ENCODE results near the gene DCLK1.

DCLK1 gene

DNA sequence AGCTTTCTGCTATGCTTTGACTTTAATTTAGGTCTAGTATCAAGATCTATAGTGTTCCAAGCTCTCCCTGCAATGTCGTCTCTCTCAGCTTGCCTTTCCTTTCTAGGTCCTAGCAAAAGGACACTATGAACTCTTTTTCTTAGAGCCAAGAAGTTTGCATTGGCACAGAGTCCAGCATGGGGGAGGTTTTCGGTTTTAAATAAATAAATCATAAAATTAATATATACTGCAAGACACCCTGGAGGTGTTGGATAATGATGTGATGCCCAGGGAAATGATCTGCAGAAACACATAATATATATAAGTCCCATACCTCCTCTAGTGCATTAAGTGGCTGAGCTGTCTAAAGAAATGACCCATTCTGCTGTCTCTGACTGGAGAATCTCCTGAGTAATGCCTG, 338.3 kb downstream of the DCLK1 start:
- Mint-ChIP-seq H3K27ac (no peak overlapping the region), H3K27me3 (no peaks in the 10 kb centered on the region), H3K4me1 (ENCODE audit: low read depth in 2 of 2) (no peaks in the 10 kb centered on the region), H3K4me3 (no peak overlapping the region), H3K36me3 (ENCODE audit: insufficient read depth) (peaks cover 3% of the 10 kb centered on the region), H3K9me3 (peaks cover 7 to 10% of the 10 kb centered on the region in 2 donors)
- ATAC-seq (replicated peaks) (no peak), DNase-seq (no peak)

GRCh38 chr13:35792021-35792420, 339.2 kb downstream of the DCLK1 start:
- Mint-ChIP-seq H3K4me3 (no peak overlapping the region), H3K36me3 (ENCODE audit: insufficient read depth) (peaks cover 2% of the 10 kb centered on the region), H3K9me3 (peaks cover 7 to 10% of the 10 kb centered on the region in 2 donors), H3K27me3 (no peaks in the 10 kb centered on the region), H3K27ac (no peak overlapping the region), H3K4me1 (ENCODE audit: low read depth in 2 of 2) (no peaks in the 10 kb centered on the region)
- DNase-seq (no peak), ATAC-seq (replicated peaks) (no peak)

DNA sequence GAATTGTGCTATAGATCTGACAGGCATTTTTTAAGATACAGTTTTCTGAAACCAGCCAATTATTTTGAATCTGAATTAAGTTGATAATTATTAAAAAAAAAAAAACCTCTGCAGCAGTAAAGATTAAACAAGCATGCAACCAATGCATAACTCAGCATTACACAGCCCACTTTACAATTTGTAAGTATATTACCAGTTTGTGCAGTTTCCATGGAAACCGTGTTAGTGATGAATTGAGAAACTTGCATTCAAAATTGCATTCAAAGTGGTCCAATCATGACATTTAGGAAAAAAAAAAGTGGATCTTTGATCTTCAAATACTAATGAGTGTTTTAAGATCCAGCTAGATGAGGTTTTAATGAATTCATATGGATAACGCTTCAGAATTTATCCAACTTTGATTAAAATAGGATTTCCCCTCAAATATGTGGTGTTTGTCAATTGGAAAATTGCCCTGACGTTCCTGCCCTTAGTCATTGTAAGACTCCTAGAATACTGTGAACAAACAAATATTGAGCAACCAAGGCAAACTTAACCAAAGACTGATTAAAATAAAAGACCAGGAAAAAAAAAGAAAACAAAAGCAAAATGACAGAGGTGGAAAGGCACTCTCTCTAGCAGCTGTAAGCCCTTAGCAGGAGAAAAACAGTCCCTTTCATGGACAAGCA, 339.9 kb downstream of the DCLK1 start:
- peaks cover 7 to 8% of the 10 kb centered on the region in 2 donors for H3K9me3 Mint-ChIP-seq
- DNase-seq (no peak), ATAC-seq (replicated peaks) (no peak)
- H3K27me3 Mint-ChIP-seq = no peaks in the 10 kb centered on the region
- H3K4me3 Mint-ChIP-seq = no peak overlapping the region
- no peak overlapping the region for H3K27ac Mint-ChIP-seq
- H3K36me3 Mint-ChIP-seq (ENCODE audit: insufficient read depth) = no peaks in the 10 kb centered on the region
- H3K4me1 Mint-ChIP-seq (ENCODE audit: low read depth in 2 of 2) = no peaks in the 10 kb centered on the region

- DNase-seq (no peak), ATAC-seq (replicated peaks) (no peak)
Measured at GRCh38 chr13:35789335-35790165, 341.6 kb downstream of the DCLK1 start.

DNA sequence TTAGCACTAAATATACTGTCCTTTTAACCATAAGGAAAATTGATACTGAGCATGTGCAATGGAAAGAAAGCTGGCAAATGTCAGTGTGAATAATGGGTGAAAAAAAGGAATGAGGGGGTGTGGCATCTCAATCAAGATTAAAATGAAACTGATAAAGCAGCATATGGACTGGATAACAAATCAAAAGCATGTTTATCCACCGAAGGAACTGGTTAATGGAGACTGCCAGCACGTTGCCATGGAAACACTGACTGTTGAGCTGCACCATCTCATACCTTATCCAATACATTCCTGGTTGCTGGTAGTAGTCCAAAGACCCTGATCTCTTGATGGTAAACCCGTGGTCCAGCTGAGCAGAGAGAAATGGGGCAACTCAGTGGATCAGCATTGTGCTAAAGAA, 343.2 kb downstream of the DCLK1 start:
- H3K4me3 Mint-ChIP-seq = no peak overlapping the region
- no peaks in the 10 kb centered on the region for H3K36me3 Mint-ChIP-seq (ENCODE audit: insufficient read depth)
- H3K9me3 Mint-ChIP-seq = peaks cover 0 to 4% of the 10 kb centered on the region in 2 donors
- no peaks in the 10 kb centered on the region for H3K27me3 Mint-ChIP-seq
- no peak for ATAC-seq (replicated peaks)
- no peak for DNase-seq
- H3K27ac Mint-ChIP-seq = no peak overlapping the region
- H3K4me1 Mint-ChIP-seq (ENCODE audit: low read depth in 2 of 2) = no peaks in the 10 kb centered on the region

More at GRCh38 chr13:35789335-35790165, 341.6 kb downstream of the DCLK1 start:
- H3K27me3 Mint-ChIP-seq = no peaks in the 10 kb centered on the region
- H3K4me1 Mint-ChIP-seq (ENCODE audit: low read depth in 2 of 2) = no peaks in the 10 kb centered on the region
- no peaks in the 10 kb centered on the region for H3K36me3 Mint-ChIP-seq (ENCODE audit: insufficient read depth)
- no peak overlapping the region for H3K27ac Mint-ChIP-seq
- H3K4me3 Mint-ChIP-seq = no peak overlapping the region
- peaks cover under 1 to 4% of the 10 kb centered on the region in 2 donors for H3K9me3 Mint-ChIP-seq

DNA sequence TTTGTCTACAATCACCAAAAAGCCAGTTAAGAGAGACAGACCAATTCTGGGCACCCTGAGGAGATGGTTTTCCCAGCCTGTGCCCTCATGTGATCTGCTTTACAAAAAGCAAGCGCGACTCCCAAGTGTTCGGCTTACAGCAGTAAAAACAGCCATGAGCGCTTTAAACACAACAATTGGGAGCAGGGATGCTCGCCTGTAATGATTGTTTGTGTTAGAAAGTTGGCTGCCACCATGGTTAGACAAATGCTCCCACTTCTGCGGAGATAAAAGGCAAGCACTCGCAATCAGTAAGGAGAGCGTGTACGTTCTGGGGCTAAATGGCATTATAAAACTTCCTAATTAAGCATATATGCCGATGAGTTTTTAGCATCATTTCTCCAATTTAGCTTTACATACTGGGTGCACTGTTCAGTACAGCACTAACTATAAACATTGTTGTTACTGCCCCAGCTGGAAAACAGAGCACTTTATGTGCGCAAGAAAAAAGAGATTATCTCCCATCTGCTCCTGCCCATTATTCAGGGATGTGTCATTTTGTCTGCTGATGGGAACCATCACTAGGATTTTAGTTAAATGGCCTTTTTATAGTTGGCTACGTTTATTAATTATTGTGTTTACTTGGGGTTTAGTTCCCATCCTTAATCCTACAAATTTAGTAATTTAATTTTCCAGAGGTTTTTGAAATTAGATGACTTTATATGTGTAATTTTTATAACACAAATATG, 345.4 kb downstream of the DCLK1 start:
- Mint-ChIP-seq H3K27me3 (no peaks in the 10 kb centered on the region), H3K9me3 (peaks cover 0 to 4% of the 10 kb centered on the region in 2 donors), H3K4me3 (no peak overlapping the region), H3K4me1 (ENCODE audit: low read depth in 2 of 2) (no peaks in the 10 kb centered on the region), H3K36me3 (ENCODE audit: insufficient read depth) (no peaks in the 10 kb centered on the region), H3K27ac (no peak overlapping the region)
- ATAC-seq (replicated peaks) (no peak), DNase-seq (no peak)

DNA sequence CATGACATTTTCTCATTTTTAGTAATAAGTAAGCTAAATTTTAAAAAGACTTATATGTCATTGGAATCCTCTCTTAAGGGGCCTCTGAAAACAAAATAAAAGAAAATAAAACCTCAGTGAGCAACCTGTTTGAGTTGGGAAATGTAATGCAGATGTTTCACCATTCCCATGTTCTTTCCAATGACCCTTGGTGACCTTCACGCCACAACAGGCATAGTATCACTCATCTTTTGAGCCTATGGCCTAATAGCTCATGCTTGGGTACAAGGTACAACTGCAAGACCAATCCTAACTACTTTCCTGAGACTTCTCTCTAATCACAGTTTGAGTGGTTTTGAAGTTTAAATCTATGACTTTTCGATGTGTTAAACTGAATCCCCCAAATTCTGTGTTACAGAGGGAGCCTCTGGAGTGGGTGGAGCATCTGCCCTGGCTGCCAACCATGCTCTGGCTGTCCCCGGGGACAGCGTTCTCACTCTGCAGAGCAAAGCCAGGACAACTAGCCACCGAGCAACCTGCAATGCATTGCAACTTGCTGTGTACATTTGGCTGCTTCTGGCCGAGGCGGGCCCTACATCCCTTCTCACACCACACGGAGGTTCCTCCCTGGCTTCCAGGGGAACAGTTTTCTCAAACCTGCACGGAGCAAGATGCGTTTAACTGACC, 346.8 kb downstream of the DCLK1 start:
- Mint-ChIP-seq H3K9me3 (peaks cover 0 to 4% of the 10 kb centered on the region in 2 donors), H3K27ac (no peak overlapping the region), H3K4me3 (no peak overlapping the region), H3K4me1 (ENCODE audit: low read depth in 2 of 2) (no peaks in the 10 kb centered on the region), H3K27me3 (no peaks in the 10 kb centered on the region), H3K36me3 (ENCODE audit: insufficient read depth) (no peaks in the 10 kb centered on the region)
- ATAC-seq (replicated peaks) (no peak), DNase-seq (no peak)

DNA sequence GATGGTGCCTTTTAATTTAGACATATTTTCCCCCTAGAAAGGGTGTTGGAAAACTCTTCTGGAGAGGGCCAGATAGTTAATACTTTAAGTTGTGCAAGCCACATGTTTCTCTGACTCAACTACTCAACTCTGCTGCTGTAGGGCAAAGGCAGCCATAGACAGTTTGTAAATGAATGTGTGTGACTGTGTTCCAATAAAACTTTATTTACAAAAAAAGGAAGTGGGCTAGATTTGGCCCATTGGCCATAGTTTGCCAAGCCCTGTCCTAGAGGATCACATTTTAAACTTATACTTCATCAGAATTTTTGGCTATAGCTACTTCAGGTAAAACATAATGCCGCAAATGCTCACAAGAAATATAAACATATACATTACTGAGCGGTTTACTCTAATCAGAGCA, 348.4 kb downstream of the DCLK1 start:
- H3K9me3 Mint-ChIP-seq = peaks cover 0 to 6% of the 10 kb centered on the region in 2 donors
- H3K27ac Mint-ChIP-seq = no peak overlapping the region
- no peak overlapping the region for H3K4me3 Mint-ChIP-seq
- no peaks in the 10 kb centered on the region for H3K4me1 Mint-ChIP-seq (ENCODE audit: low read depth in 2 of 2)
- DNase-seq (no peak), ATAC-seq (replicated peaks) (no peak)
- H3K36me3 Mint-ChIP-seq (ENCODE audit: insufficient read depth) = no peaks in the 10 kb centered on the region
- H3K27me3 Mint-ChIP-seq = no peaks in the 10 kb centered on the region

DNA sequence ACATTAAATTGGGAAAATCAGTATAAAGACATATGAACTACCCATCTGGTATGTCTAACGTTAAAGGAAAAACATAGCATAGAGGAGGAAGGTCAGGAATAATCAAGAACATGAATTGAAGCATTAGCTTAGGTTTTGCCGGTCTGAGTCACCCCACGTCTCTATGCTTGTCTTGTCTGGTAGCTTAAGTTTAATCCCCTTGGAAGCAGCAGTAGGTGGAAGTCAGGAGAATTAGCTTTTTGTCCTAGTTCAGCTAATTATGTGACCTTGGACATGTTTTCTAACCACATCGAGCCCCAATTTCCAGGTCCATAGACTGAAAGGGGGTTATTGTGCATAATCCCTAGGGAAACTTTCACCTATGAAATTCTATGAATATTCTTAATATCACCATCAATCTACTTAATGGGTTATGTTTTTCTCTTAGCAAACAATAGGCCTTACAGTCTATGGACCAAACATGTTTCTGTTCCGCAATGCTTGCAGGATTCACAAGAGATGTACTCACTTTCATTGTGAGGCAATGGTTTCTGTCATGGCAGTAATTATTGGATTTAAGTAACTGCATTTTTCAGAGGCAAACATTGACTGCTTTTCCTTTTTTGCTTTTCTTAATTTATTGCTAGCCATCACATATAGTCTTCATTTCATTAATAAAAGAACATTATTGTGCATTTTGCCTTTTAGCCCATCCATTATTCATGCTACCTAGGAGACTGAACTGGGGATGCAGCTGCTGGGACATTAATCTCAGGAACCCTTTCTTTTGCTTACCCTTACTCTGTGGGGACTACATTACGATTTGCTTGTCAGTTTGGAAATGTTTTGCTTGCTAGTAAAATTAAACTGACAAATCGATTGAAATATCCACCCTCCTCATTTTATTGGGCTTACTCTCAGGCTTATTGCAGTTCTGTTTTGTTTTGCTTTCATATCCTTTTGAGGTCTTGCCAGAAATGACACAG, 349.9 kb downstream of the DCLK1 start:
- Mint-ChIP-seq H3K4me3 (no peak overlapping the region), H3K27ac (no peak overlapping the region), H3K27me3 (no peaks in the 10 kb centered on the region), H3K4me1 (ENCODE audit: low read depth in 2 of 2) (no peaks in the 10 kb centered on the region), H3K9me3 (peaks cover 0 to 6% of the 10 kb centered on the region in 2 donors), H3K36me3 (ENCODE audit: insufficient read depth) (no peaks in the 10 kb centered on the region)
- no peak for ATAC-seq (replicated peaks)
- DNase-seq = no peak

- peaks cover 0 to 6% of the 10 kb centered on the region in 2 donors for H3K9me3 Mint-ChIP-seq
- H3K27ac Mint-ChIP-seq = no peak overlapping the region
- no peaks in the 10 kb centered on the region for H3K4me1 Mint-ChIP-seq (ENCODE audit: low read depth in 2 of 2)
- DNase-seq (no peak), ATAC-seq (replicated peaks) (no peak)
- H3K36me3 Mint-ChIP-seq (ENCODE audit: insufficient read depth) = no peaks in the 10 kb centered on the region
- H3K27me3 Mint-ChIP-seq = no peaks in the 10 kb centered on the region
- no peak overlapping the region for H3K4me3 Mint-ChIP-seq
Measured at GRCh38 chr13:35780613-35781012, 350.6 kb downstream of the DCLK1 start.

DNA sequence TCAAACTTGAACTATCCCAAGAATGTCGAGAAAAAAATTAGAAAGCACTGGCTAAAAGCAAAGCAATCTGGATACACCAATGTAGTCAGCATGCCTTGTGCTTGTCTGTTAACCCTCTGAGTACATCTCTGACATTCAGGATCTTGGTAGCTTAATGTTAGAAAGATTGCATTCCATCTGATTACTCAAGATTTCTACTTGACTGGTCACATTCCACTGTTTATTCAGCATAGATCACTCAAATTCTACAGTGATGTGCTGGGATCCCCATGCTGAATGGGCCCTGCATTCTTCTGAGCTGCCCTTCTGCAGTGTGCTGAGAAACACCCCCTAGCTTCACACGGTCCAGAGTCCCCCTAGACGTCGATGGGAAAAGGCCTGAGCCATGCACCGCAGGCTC, 359.3 kb downstream of the DCLK1 start:
- H3K27me3 Mint-ChIP-seq = no peaks in the 10 kb centered on the region
- H3K9me3 Mint-ChIP-seq = peaks cover 8 to 14% of the 10 kb centered on the region in 2 donors
- no peak overlapping the region for H3K4me3 Mint-ChIP-seq
- H3K36me3 Mint-ChIP-seq (ENCODE audit: insufficient read depth) = no peaks in the 10 kb centered on the region
- DNase-seq (no peak), ATAC-seq (replicated peaks) (no peak)
- no peak overlapping the region for H3K27ac Mint-ChIP-seq
- H3K4me1 Mint-ChIP-seq (ENCODE audit: low read depth in 2 of 2) = no peaks in the 10 kb centered on the region

- H3K27ac Mint-ChIP-seq = no peak overlapping the region
- no peak for ATAC-seq (replicated peaks)
- H3K4me1 Mint-ChIP-seq (ENCODE audit: low read depth in 2 of 2) = no peaks in the 10 kb centered on the region
- no peak for DNase-seq
- no peaks in the 10 kb centered on the region for H3K27me3 Mint-ChIP-seq
- peaks cover 8 to 14% of the 10 kb centered on the region in 2 donors for H3K9me3 Mint-ChIP-seq
- no peaks in the 10 kb centered on the region for H3K36me3 Mint-ChIP-seq (ENCODE audit: insufficient read depth)
- H3K4me3 Mint-ChIP-seq = no peak overlapping the region
Measured at GRCh38 chr13:35770756-35771297, 360.4 kb downstream of the DCLK1 start.

Measured in effector memory CD8-positive, alpha-beta T cell (primary cell).